ENCODE measurements around the gene ZIC4.

Gene ZIC4

DNA sequence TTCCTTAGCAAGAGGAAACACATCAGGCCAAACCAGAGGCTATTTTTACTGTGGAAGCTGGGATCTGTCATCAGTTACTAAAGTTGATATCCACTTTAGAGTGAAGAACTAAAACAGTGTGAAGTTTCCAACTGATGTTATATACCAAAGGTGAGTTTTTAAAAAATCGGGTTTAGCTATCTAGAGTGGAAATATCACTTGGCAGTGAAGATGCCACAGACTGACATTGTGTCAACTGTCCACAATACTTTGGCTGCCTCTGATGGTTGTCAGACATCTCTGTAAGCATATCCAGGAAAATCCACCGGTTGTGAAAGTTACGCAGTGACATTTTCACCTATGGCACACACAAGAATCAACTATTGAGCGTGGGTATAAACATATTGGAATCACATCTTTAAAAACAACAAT lies 12.0 kb upstream of the ZIC4 start:
- in situ Hi-C loops (cut with HindIII; ENCODE audit: low sequenced_read_pairs), result no loop called here

DNA sequence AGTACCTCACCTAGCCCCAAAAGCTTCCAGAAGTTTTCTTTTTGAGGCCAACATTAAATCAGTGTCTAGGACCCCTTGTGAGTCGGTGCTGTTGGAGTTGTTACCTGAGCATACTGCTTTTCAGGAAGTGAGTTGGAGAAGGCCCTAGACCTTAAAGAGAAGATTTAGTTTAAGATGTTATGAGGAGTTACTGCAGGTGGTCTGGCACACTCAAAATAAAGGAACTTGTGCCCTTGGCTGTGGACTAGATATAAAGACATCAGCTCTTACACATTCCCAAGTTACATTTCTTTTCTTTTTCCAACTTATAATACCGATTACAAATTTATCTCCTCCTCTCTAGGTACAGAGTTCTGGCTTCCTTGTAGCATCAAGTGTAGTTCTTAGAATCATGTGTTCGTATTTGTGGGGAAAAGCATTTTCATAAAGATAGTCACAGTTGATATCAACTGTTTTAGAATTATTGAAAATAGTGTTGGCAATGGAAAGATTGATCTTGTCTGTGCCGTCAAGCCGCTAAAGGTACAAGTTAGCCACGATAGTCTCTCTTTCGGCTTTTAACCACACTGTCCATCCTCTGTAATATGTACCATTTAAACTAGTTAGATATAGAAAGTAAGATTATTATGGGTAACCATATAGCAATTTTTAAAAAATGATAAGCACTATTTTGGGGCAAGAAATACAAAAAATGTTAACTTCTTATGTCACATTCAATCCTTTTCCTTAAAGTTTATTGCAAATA lies 11.4 kb upstream of the ZIC4 start:
- in situ Hi-C loops (cut with HindIII; ENCODE audit: low sequenced_read_pairs), result no loop called here

DNA sequence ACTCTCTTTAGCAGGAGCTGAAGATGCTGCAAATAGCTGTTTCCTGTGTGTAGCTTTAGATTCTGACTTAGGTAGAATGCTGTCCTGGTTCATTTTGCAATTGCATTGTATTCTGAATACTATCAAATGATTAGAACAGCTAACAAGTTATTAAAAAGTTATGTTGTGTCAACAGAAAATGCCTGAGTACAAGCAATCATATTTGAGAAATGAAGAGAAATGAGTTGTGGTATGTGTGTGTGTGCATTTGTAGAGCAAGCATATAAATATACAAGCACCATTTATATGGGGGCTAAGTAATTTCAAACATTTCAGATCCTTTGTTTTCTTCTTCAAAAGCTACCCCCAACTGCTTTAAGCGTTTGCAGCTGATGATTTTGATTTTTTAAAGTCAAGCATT lies 10.6 kb upstream of the ZIC4 start:
- in situ Hi-C loops (cut with HindIII; ENCODE audit: low sequenced_read_pairs), result no loop called here

DNA sequence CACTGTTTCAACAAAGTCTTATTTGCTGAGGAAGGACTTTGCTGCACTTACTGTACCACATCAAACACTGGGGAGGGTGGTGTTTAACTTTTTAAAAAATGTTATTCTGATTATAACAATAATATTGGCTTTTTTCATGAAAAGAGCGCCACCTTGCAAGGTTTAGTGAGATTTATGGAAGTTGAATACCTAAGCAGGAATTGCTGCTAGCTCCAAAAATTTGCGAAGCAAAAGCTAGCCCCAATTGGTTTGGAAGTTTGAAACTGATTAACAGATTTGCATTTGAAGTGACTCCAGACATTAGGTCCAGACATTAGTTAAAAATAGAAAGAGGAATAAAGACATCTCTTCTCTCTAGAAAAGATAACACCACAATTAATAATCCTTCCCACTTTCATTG lies 9.5 kb upstream of the ZIC4 start:
- in situ Hi-C loops (cut with HindIII; ENCODE audit: low sequenced_read_pairs), result no loop called here

DNA sequence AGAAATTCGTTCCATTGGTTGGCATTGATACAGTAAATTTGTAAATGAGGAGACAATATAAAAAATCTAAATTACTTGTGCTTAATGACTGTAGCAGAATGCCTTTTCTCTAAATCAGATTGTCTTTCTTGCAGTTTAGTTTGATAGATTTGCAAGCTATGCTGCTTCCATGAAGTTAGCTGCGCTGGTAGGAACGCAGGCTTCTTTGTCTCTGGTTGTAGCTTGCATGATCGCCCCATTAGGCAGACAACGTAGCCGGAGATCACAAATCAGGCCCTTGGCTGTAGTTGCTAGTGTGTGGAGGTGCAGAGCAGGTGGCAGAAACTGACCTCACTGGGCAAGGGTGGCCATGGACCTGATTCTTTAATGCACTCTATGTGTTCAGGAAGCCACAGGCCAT lies 8.9 kb upstream of the ZIC4 start:
- in situ Hi-C loops (cut with HindIII; ENCODE audit: low sequenced_read_pairs), result no loop called here

DNA sequence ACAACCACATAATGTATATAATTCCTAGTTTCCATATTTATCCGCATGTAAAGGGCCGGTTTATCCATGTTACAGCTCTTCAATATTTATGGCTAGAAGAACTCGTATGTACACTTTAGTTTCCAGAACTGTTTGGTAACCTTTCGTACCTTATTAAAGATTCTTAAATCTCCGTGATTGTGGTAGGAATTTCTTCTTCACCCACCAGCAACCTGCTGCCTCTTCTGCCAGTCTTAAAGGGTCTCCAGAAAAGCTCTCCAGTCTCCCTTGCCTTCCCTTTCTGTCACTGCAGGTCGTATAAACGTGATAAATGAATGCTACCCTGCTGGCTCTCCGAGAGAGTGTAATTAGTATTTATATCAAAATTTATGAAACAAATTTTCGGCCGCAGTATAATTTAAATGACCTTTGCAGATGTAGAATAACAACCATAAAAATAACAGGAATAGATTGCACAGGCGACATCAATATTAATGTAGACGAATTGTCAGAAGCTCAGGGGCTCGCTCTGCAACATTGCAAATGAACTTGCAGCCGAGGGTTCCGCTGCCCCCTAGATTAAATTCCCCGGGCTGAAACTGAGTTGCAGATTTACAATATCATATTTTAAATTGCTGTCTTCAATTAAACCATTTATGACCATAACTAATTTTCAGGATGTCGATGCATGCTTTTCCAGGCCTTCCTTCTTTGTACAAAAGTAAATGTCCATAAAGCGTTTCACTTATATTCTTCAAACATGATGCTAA lies 8.2 kb upstream of the ZIC4 start:
- in situ Hi-C loops (cut with HindIII; ENCODE audit: low sequenced_read_pairs), result no loop called here

DNA sequence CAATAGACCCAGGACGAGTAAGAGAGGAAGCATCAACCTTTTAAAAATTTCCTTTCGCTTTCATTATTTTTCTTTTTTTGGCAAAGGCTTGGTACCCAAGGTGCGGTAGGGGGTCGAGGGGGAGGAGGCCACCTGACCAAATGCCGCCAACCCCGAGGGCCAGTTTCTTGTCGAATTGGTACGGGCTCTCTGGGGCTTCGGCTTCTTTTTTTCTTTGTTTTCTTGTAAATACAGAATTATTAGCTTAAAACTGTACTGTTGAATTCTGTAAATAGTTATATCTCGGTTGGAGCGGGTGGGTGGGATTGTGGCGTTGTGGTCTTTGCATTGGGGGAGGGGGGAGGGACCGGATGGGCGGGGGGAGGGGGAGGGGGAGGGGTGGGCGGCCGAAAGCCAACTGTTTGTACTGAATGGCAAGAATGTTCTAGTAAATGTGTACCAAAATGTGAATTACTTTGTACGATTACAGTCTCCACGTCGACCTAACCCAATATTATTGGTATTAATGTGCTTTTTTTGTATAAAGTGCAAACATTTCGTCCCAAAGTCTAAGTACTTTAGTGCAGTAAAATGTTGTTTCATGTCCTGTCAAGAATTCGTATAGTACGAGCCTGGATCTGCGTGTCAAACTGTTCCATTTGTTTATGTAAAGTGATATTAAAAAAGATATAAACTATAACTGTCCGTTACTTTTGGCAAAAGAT lies 7.5 kb upstream of the ZIC4 start:
- in situ Hi-C loops (cut with HindIII; ENCODE audit: low sequenced_read_pairs), result no loop called here

DNA sequence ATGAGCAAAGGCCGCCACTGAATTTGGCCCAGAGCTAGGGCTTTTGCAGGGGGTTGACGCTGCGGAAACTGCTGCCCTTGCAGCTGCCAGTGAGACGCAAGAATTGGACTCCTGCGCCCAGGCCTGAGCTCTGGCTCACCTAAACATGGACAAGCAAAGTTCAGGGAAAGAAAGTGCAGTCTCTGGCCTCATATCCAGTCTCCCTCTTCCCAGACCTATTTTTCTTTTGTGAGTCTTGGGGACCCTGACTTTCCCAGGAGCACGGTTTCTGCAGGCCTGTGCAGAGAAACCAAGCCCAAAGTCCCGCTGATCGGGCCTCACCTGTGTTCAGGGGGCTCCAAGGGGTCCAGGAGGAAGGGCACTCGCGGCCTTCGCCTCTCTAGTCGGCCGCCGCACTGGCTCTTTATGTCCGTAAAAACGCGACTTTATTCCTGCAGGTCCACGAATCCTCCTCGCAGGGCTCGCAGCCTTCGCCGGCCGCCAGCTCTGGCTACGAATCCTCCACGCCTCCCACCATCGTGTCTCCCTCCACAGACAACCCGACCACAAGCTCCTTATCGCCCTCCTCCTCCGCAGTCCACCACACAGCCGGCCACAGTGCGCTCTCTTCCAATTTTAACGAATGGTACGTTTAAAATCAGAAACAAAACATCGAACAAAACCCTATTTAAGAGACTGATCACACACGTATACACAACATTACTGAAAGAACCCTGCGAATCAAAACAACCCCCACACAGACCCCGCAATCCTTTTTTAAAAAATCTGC lies 6.8 kb upstream of the ZIC4 start:
- in situ Hi-C loops (cut with HindIII; ENCODE audit: low sequenced_read_pairs), result no loop called here

DNA sequence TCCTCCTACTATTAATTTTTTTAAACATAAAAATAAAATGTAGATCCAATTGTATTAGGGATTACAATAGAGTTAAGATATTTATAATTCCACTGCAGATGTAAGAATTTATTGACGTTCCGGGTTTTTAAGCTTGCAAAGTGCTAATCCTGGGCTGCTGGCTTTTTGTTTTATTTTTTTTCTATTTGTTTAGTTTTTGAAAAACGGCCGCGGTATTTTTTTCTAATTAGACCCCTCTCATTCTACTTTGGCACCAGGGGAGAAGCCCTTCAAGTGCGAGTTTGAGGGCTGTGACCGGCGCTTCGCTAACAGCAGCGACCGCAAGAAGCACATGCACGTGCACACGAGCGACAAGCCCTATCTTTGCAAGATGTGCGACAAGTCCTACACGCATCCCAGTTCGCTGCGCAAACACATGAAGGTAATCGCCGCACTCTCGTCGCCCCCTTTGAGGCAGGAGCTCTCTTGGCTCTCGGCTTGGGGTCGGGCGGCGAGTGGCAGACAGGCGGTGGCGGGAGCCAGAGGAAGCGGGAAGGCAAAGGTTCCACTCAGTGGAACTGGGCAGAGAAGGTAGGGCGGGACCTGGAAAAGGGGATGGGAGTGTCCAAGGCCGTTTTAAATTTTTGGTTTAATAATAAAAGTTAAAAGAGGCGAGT lies 6.0 kb upstream of the ZIC4 start:
- in situ Hi-C loops (cut with HindIII; ENCODE audit: low sequenced_read_pairs), result no loop called here

DNA sequence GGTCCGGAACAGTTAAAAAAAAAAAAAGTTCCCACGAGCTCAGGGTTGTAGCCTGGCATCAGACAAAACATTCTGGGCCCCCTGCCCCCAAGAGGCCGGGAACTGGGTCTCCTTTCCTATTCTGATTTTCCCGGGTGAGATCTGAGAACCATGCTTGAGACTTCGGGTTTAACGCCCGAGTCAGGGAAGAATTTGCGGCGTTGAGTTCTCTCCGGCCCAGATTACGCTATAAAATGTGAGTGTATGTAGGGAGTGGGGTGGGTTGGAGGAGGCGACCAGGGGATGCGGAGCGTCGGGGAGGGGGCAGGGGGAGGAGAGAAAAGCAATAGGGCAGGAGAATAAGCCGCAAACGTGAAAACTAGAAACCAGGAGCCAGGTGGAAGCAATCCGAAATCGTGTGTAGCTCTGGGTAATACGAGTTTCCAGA lies 5.5 kb upstream of the ZIC4 start:
- in situ Hi-C loops (cut with HindIII; ENCODE audit: low sequenced_read_pairs), result no loop called here

DNA sequence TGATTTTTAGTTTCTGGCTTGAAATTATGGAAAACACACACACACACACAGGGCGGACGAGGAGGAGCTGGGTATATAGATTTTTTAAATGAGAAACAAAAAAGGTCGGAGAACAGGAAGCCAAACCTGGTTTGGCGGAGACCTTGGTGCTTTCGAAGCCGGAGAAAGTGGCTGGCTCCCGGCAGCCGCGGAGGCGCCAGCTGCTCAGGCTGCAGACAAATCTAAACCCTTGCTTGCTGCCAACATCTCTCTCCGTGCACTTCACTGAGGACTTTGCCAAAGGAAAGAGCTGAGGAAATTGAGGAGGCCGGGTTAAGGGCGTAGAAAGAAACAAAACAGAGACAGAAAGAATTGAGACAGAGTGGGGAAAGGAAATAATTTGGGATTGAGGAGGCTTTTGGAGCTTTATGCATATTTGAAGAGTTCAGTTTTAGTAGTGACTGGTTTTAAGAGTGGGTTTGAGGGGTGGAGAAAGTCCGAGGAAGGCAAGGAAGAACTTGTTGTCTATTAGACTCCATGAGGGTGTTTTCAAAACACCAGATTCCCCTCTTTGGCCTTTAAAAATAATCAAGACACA lies 5.0 kb upstream of the ZIC4 start:
- in situ Hi-C loops (cut with HindIII; ENCODE audit: low sequenced_read_pairs), result no loop called here

DNA sequence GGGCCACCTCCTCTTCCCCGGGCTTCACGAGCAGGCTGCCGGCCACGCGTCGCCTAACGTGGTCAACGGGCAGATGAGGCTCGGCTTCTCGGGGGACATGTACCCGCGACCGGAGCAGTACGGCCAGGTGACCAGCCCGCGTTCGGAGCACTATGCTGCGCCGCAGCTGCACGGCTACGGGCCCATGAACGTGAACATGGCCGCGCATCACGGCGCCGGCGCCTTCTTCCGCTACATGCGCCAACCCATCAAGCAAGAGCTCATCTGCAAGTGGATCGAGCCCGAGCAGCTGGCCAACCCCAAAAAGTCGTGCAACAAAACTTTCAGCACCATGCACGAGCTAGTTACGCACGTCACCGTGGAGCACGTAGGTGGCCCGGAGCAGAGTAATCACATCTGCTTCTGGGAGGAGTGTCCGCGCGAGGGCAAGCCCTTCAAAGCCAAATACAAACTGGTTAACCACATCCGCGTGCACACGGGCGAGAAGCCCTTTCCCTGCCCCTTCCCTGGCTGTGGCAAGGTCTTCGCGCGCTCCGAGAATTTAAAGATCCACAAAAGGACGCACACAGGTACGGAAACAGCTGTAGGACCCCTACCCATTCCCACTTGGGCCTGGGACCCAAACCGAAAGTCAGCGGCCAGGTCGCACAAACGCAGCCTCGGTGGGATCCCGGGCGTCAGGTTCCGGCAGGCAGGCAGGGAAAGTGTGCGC lies 4.3 kb upstream of the ZIC4 start:
- in situ Hi-C loops (cut with HindIII; ENCODE audit: low sequenced_read_pairs), result no loop called here

DNA sequence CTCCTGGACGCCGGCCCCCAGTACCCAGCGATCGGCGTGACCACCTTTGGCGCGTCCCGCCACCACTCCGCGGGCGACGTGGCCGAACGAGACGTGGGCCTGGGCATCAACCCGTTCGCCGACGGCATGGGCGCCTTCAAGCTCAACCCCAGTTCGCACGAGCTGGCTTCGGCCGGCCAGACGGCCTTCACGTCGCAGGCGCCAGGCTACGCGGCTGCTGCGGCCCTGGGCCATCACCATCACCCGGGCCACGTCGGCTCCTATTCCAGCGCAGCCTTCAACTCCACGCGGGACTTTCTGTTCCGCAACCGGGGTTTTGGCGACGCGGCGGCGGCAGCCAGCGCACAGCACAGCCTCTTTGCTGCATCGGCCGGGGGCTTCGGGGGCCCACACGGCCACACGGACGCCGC lies 3.8 kb upstream of the ZIC4 start:
- in situ Hi-C loops (cut with HindIII; ENCODE audit: low sequenced_read_pairs), result no loop called here

DNA sequence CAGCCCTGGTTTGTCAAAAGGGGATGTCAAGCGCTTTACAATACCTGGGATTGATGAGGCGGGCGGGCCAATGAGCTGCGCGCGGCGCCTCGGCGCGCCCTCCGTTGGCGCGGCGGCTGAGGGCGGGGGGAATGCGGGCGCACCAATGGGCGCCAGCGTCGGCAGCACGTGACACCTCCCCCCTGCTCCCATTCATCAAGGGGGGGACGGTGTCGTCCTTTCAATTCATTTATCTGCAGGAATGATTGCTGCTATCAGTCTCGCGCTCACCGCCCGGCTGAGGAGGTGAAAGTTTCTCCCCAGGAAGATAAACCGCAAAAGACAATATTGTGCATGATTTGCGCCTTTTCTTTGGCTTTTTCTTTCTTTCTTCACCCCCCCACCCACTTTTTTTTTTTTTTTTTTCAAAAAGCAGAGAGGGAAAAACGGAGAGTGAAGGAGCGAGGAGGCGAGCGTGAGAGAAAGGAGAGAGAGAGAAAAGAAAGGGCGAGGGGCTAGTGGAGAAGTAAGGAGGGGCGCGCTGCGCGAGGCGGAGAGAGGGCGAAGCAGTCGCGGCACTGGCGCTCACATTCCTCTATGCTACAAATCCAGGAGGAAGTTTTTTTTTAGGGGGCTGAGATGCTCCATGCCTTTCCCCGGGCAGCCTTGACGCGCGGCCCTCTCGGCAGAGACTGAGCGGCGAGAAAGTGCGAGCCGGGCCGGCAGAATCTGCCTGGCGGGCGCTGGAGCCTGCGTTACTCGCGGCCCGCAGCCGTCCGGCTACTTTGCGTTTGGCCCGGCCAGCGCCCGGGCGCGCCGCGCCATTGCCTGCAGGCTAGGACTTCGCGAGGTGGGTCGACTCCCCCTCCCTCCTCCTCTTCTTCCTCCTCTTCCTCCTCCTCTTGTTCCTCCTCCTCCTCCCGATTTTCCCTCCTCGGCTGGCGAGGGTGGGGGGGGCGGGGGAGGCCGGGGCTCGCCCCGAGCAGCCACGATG lies 3.1 kb upstream of the ZIC4 start, which contains the start of gene ZIC1:
TSS of gene ZIC1 (plus strand) at position 223 of the 973 bp plus-strand sequence. CDS start at position 971, 748 bp downstream.
- in situ Hi-C loops (cut with HindIII; ENCODE audit: low sequenced_read_pairs), result no loop called here

DNA sequence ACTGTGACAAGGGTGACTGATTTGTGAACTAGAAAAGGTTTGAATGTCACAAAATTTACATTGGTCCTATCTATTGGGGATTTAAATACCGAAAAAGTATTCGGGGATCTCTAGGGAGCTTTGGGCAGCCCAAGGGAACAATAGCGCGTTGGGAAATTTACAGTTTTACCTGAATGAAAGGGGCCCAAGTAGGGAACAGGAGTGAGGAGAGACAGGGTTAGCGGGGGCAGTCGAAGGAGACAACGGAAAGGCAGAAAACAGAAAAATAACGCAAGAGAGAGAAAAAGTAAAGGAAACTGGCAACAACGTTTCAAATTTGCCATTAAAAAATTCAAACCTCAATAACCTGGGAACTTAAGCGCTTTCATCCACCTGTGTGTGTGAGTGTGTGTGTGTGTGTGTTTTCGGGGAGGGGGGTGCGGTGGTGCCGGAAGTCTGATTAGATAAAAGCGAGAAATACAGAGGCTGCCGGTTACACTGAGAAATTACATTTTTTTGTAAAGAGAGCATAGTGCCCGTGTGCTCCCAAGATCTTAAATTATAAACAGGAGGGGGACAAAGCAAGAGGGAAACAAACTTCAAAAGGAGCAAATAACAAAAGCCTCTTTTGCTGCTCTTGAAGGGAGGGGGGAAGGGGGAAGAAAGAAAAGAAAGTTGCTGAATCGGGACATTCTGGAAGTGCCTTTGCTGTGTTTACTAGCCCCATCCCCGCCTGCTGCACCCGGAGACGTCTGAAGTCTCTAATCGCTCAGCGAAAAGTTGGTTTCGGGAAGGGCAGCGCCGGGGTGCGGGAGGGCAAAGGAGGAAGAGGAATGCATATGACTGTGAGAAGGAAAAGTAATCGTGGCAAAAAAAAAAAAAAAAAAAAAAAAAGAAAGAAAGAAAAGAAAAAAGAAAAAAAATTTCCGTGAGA lies 2.1 kb upstream of the ZIC4 start:
- in situ Hi-C loops (cut with HindIII; ENCODE audit: low sequenced_read_pairs), result no loop called here

DNA sequence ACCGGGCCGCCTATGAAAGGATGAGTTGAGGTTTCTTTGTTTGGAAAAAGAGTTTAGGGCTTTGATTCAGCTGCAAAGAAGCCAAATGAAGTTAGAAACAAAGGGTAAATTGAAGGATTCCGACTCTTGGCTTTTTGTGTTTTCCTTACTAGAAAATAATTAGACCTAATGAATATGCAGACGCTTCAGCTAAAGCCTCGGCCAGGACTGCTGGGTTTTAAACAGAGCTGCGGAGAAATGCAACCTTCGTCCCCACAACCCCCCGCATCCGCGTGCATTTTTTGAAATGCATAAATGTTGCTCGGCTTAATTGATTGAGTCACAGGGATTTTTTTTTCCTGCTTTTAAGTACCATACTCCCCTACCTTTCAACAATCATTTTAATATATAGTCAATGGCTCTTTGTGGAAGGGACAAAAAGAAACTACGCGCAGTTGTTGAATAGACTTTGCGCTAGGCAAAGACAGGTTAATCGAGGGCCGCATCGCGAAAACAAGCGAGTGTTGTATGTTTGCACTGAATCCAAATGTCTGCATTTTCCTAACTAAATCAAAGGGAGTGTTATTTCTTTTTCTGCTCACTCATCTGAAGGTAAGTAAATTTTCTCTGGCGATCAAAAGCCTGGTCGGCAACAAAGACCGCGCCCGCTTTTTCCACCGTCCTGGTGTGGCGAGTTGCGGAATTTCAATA lies 1.3 kb upstream of the ZIC4 start:
- in situ Hi-C loops (cut with HindIII; ENCODE audit: low sequenced_read_pairs), result no loop called here

DNA sequence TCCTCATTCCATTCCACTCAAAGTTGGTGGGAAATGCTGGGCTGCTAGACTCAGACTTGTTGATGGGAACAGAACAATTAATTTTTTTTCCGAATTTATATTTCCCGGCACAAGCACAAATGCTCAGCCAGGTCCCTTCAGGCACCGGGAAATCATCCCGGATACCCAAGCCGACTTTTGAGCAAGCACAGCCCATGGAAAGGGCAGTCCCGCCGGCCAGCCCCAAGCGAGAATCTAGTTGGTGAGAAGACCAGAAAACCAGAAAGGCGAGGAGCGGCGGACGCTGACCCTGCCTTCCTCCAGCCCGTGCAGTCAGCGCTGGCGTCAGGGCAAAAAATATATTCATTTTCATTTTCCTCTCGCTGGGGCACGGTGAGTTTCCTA lies 763 bp upstream of the ZIC4 start:
- in situ Hi-C loops (cut with HindIII; ENCODE audit: low sequenced_read_pairs), result no loop called here

All from DLD1 (cell line).